ENCODE data around the gene XYLT1. TPM values are rescaled to one million over a fixed set of nuclear protein-coding genes. Genes with fewer than 3 reads are reported as not detected.
"Not testable (repeated sequence)": the region's sequence is repeated elsewhere in the genome, so short reads cannot be mapped to it uniquely, and the experiment has no call there.

XYLT1 gene
- total and polyA plus RNA-seq, 2 experiments from 2014 or later, result 4.5 to 26.3 TPM

- Histone ChIP-seq H3K4me1 (ENCODE audit: insufficient read depth) (peaks cover 34% of the 10 kb centered on the region), H3K27me3 (replicated peaks; ENCODE audit: insufficient read depth) (no peaks in the 10 kb centered on the region), H3K27ac (no peak overlapping the region), H3K79me2 (ENCODE audit: insufficient read depth) (no peaks in the 10 kb centered on the region), H3K9me2 (ENCODE audit: insufficient read depth) (no peaks in the 10 kb centered on the region), H3F3A (ENCODE audit: insufficient read depth) (peaks cover 32% of the 10 kb centered on the region), H3K4me3 (no peak overlapping the region), H3K36me3 (ENCODE audit: low read depth) (no peaks in the 10 kb centered on the region), H3K4me2 (ENCODE audit: unreplicated experiment) (no peak overlapping the region), H3K9me3 (ENCODE audit: low read depth) (no peaks in the 10 kb centered on the region), H3K9ac (no peak overlapping the region), H2AFZ (no peak overlapping the region), H4K20me1 (ENCODE audit: insufficient read depth) (no peaks in the 10 kb centered on the region)
- TF ChIP-seq EZH2 (IDR thresholded peaks at IDR 0.05; ENCODE audit: insufficient read depth, poor library complexity, severe bottlenecking) (no peak), EZH2phosphoT487 (IDR thresholded peaks at IDR 0.05; ENCODE audit: insufficient read depth, low read depth) (no peak)
- DNase-seq, result no peak
- WGBS, 2 experiments (ENCODE audit: low coverage in 1 of 2, low lambda C conversion rate in 2 of 2, missing lambda C conversion rate in 2 of 2), result 96 to 98% methylated on average over 3 of the region's 3 CpGs
- in situ Hi-C loops (cut with MboI), result no loop called here
These were observed 38.4 kb upstream of the XYLT1 start for GRCh38 chr16:17509194-17509593.

GRCh38 chr16:17508303-17508702 is 37.5 kb upstream of the XYLT1 start:
- Histone ChIP-seq H3K4me1 (ENCODE audit: insufficient read depth) (peaks cover 33% of the 10 kb centered on the region), H3K9me2 (ENCODE audit: insufficient read depth) (no peaks in the 10 kb centered on the region), H3K9ac (no peak overlapping the region), H3K27ac (no peak overlapping the region), H4K20me1 (ENCODE audit: insufficient read depth) (no peaks in the 10 kb centered on the region), H3K36me3 (ENCODE audit: low read depth) (no peaks in the 10 kb centered on the region), H3K79me2 (ENCODE audit: insufficient read depth) (no peaks in the 10 kb centered on the region), H3K27me3 (replicated peaks; ENCODE audit: insufficient read depth) (no peaks in the 10 kb centered on the region), H3K4me2 (ENCODE audit: unreplicated experiment) (no peak overlapping the region), H2AFZ (no peak overlapping the region), H3K9me3 (ENCODE audit: low read depth) (no peaks in the 10 kb centered on the region), H3K4me3 (no peak overlapping the region), H3F3A (ENCODE audit: insufficient read depth) (peaks cover 32% of the 10 kb centered on the region)
- no peak for DNase-seq
- in situ Hi-C loops (cut with MboI), result no loop called here
- WGBS, 2 experiments (ENCODE audit: low coverage in 1 of 2, low lambda C conversion rate in 2 of 2, missing lambda C conversion rate in 2 of 2), result 95 to 97% methylated on average over 9 of the region's 9 CpGs
- no peak for TF ChIP-seq EZH2phosphoT487 (IDR thresholded peaks at IDR 0.05; ENCODE audit: insufficient read depth, low read depth)
- TF ChIP-seq EZH2 (IDR thresholded peaks at IDR 0.05; ENCODE audit: insufficient read depth, poor library complexity, severe bottlenecking), result no peak

GRCh38 chr16:17507516-17507915 is 36.8 kb upstream of the XYLT1 start:
- H4K20me1 ChIP-seq (ENCODE audit: insufficient read depth); H3K27me3 ChIP-seq (replicated peaks; ENCODE audit: insufficient read depth); H3K4me3 ChIP-seq; H3K79me2 ChIP-seq (ENCODE audit: insufficient read depth); H3K9me2 ChIP-seq (ENCODE audit: insufficient read depth); in situ Hi-C loops (cut with MboI); H3K9ac ChIP-seq; H3K36me3 ChIP-seq (ENCODE audit: low read depth); DNase-seq; H3K27ac ChIP-seq; H2AFZ ChIP-seq; H3K9me3 ChIP-seq (ENCODE audit: low read depth); H3K4me2 ChIP-seq (ENCODE audit: unreplicated experiment): not testable (repeated sequence)
- Histone ChIP-seq H3K4me1 (ENCODE audit: insufficient read depth) (peaks cover 25% of the 10 kb centered on the region), H3F3A (ENCODE audit: insufficient read depth) (peaks cover 28% of the 10 kb centered on the region)
- WGBS, 2 experiments (ENCODE audit: low coverage in 1 of 2, low lambda C conversion rate in 2 of 2, missing lambda C conversion rate in 2 of 2), result 74 to 76% methylated on average over 8 of the region's 8 CpGs

- H3K9ac ChIP-seq; H3K36me3 ChIP-seq (ENCODE audit: low read depth); H3K4me3 ChIP-seq; H3K79me2 ChIP-seq (ENCODE audit: insufficient read depth); H3K27me3 ChIP-seq (replicated peaks; ENCODE audit: insufficient read depth); H3K9me2 ChIP-seq (ENCODE audit: insufficient read depth); H3K4me2 ChIP-seq (ENCODE audit: unreplicated experiment); H4K20me1 ChIP-seq (ENCODE audit: insufficient read depth); H3K4me1 ChIP-seq (ENCODE audit: insufficient read depth); H2AFZ ChIP-seq; in situ Hi-C loops (cut with MboI); DNase-seq; H3K9me3 ChIP-seq (ENCODE audit: low read depth); H3K27ac ChIP-seq: not testable (repeated sequence)
- 98% methylated on average over 18 of the region's 26 CpGs; no CpG with 5 or more reads in 1 of the 2 experiments for WGBS, 2 experiments (ENCODE audit: low coverage in 1 of 2, low lambda C conversion rate in 2 of 2, missing lambda C conversion rate in 2 of 2)
- H3F3A ChIP-seq (ENCODE audit: insufficient read depth), result peaks cover 11% of the 10 kb centered on the region
These were observed 35.1 kb upstream of the XYLT1 start for GRCh38 chr16:17505828-17506227.

- H3K27me3 ChIP-seq (replicated peaks; ENCODE audit: insufficient read depth), result no peaks in the 10 kb centered on the region
- H3K79me2 ChIP-seq (ENCODE audit: insufficient read depth), result no peaks in the 10 kb centered on the region
- no peak for TF ChIP-seq EZH2phosphoT487 (IDR thresholded peaks at IDR 0.05; ENCODE audit: insufficient read depth, low read depth)
- TF ChIP-seq EZH2 (IDR thresholded peaks at IDR 0.05; ENCODE audit: insufficient read depth, poor library complexity, severe bottlenecking), result no peak
- no peak overlapping the region for H3K9ac ChIP-seq
- H3K4me1 ChIP-seq (ENCODE audit: insufficient read depth), result no peaks in the 10 kb centered on the region
- no peak overlapping the region for H2AFZ ChIP-seq
- H3K36me3 ChIP-seq (ENCODE audit: low read depth), result no peaks in the 10 kb centered on the region
- 63 to 78% methylated on average over 2 of the region's 2 CpGs for WGBS, 2 experiments (ENCODE audit: low coverage in 1 of 2, low lambda C conversion rate in 2 of 2, missing lambda C conversion rate in 2 of 2)
- no peaks in the 10 kb centered on the region for H3K9me2 ChIP-seq (ENCODE audit: insufficient read depth)
- no peak for DNase-seq
- no peak overlapping the region for H3K4me3 ChIP-seq
- H3K9me3 ChIP-seq (ENCODE audit: low read depth), result no peaks in the 10 kb centered on the region
- in situ Hi-C loops (cut with MboI), result no loop called here
- H3K27ac ChIP-seq, result no peak overlapping the region
- H3K4me2 ChIP-seq (ENCODE audit: unreplicated experiment), result no peak overlapping the region
- no peaks in the 10 kb centered on the region for H3F3A ChIP-seq (ENCODE audit: insufficient read depth)
- H4K20me1 ChIP-seq (ENCODE audit: insufficient read depth), result no peaks in the 10 kb centered on the region
These were observed 33.3 kb upstream of the XYLT1 start for GRCh38 chr16:17504050-17504449.
